ENCODE data around the gene B4GALT2. TPM values are rescaled to one million over a fixed set of nuclear protein-coding genes. Genes with fewer than 3 reads are reported as not detected.

B4GALT2 gene
- total and polyA plus RNA-seq, 2 donors (not counting 3 experiments of a cell fraction or from before 2014, with no cell fraction given) = 80.0 to 103 TPM

- ChIA-PET POLR2A (no interaction called here), CTCF (interaction anchor here (1.1 to 4.5 kb wide), 7 partner anchors 9 to 239 kb away, joined by 3 to 21 read pairs (median 4); no protein-coding TSS in a partner anchor)
- no peak for FAIRE-seq
Observed at GRCh38 chr1:44002165-44002564, 23.2 kb downstream of the B4GALT2 start.

More at GRCh38 chr1:44002165-44002564, 23.2 kb downstream of the B4GALT2 start:
- no peak overlapping the region for H3K27ac ChIP-seq (ENCODE audit: insufficient read depth, low read depth, low read length)
- H3K9me3 ChIP-seq (replicated peaks; ENCODE audit: control insufficient read depth, insufficient read depth, low read length) = no peaks in the 10 kb centered on the region
- no peak overlapping the region for H3K9ac ChIP-seq (replicated peaks; ENCODE audit: extremely low read depth, insufficient read depth, low read length)
- no TSS peak for BruUV-seq (replicated peaks)
- no peak overlapping the region for H3K4me2 ChIP-seq (ENCODE audit: insufficient read depth, low read length)
- no peak for DNase-seq (ENCODE audit: low read depth, low spot score)
- H4K20me1 ChIP-seq (replicated peaks; ENCODE audit: control insufficient read depth, extremely low read depth, insufficient read depth, low read length) = no peaks in the 10 kb centered on the region
- H2AFZ ChIP-seq (ENCODE audit: low read depth, low read length) = no peak overlapping the region
- H3K9me1 ChIP-seq (replicated peaks; ENCODE audit: control insufficient read depth, extremely low read depth, insufficient read depth, low read length) = no peaks in the 10 kb centered on the region
- no peak for TF ChIP-seq CTCF (IDR thresholded peaks at IDR 0.05; ENCODE audit: extremely low read depth in 1 of 2, insufficient read depth in 1 of 2, low read depth in 1 of 2, low read length in 2 of 2)
- no peak for TF ChIP-seq JUN (IDR thresholded peaks at IDR 0.05; ENCODE audit: borderline replicate concordance, insufficient read depth, insufficient read length, low read depth)
- no peak for TF ChIP-seq POLR2AphosphoS5 (IDR thresholded peaks at IDR 0.05; ENCODE audit: insufficient read depth, low read depth, low read length)
- no peak for TF ChIP-seq POLR2A (IDR thresholded peaks at IDR 0.05; ENCODE audit: low read depth, low read length)
- TF ChIP-seq GATA2 (IDR thresholded peaks at IDR 0.05; ENCODE audit: insufficient read depth, insufficient read length, low read depth, low read length) = no peak
- TF ChIP-seq MAX (IDR thresholded peaks at IDR 0.05; ENCODE audit: insufficient read depth, insufficient read length) = no peak
- TF ChIP-seq FOS (IDR thresholded peaks at IDR 0.05; ENCODE audit: borderline replicate concordance, insufficient read depth, low read length) = no peak
- TF ChIP-seq EZH2 (IDR thresholded peaks at IDR 0.05; ENCODE audit: borderline replicate concordance, low read depth, low read length, severe bottlenecking) = no peak
- no peak for TF ChIP-seq MYC (IDR thresholded peaks at IDR 0.05; ENCODE audit: low read depth, low read length)
- no peaks in the 10 kb centered on the region for H3K36me3 ChIP-seq (ENCODE audit: control insufficient read depth in 2 of 2, extremely low read depth in 1 of 2, insufficient read depth in 2 of 2, low read length in 2 of 2)
- intact Hi-C loops (cut with micrococcal nuclease) = loop anchor here (10.0 kb wide), 1 partner anchor 213 kb away; the partner anchor contains the start of gene DMAP1
- H3K4me3 ChIP-seq (replicated peaks in 1 of 3; ENCODE audit: insufficient read depth in 1 of 3, low read depth in 1 of 3, low read length in 3 of 3) = no peak overlapping the region
- no peaks in the 10 kb centered on the region for H3K27me3 ChIP-seq (ENCODE audit: control insufficient read depth in 2 of 2, insufficient read depth in 2 of 2, low read length in 2 of 2)
- no peaks in the 10 kb centered on the region for H3K79me2 ChIP-seq (ENCODE audit: control insufficient read depth, insufficient read depth, low read length)
- H3K4me1 ChIP-seq (ENCODE audit: control insufficient read depth, extremely low read depth, insufficient read depth, low read length) = no peaks in the 10 kb centered on the region
- dilution Hi-C loops (cut with MboI; ENCODE audit: extremely low pct_ligation_motif_present, low sequenced_read_pairs) = no loop called here

Measured in endothelial cell of umbilical vein (primary cell).